Measurements from ENCODE around the gene JAK2.
"Not testable (repeated sequence)": the region's sequence is repeated elsewhere in the genome, so short reads cannot be mapped to it uniquely, and the experiment has no call there.

JAK2 gene

DNA sequence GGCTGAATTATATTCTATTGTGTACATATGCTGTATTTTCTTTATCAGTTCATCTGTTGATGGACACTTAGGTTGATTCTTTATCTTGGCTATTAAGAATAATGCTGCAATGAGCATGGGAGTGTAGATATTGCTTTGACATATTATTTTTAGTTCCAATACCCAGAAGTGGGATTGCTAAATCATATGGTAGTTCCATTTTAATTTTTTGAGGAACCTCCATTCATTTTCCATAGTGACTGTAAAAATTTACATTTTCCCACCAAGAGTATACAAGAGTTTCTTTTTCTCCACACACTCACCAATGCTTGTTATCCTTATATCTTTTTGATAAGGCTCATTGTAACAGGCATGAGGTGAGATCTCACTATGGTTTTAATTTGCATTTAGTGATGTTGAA lies 19.4 kb downstream of the JAK2 start:
- DNase-seq (ENCODE audit: low read depth), result no peak
- TF ChIP-seq, protein P1, sequence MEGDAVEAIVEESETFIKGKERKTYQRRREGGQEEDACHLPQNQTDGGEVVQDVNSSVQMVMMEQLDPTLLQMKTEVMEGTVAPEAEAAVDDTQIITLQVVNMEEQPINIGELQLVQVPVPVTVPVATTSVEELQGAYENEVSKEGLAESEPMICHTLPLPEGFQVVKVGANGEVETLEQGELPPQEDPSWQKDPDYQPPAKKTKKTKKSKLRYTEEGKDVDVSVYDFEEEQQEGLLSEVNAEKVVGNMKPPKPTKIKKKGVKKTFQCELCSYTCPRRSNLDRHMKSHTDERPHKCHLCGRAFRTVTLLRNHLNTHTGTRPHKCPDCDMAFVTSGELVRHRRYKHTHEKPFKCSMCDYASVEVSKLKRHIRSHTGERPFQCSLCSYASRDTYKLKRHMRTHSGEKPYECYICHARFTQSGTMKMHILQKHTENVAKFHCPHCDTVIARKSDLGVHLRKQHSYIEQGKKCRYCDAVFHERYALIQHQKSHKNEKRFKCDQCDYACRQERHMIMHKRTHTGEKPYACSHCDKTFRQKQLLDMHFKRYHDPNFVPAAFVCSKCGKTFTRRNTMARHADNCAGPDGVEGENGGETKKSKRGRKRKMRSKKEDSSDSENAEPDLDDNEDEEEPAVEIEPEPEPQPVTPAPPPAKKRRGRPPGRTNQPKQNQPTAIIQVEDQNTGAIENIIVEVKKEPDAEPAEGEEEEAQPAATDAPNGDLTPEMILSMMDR (conservative IDR thresholded peaks at IDR 0.05; ENCODE audit: low read depth, low read length), result no peak
- H3K4me3 ChIP-seq (ENCODE audit: low read length), result no peak overlapping the region

DNA sequence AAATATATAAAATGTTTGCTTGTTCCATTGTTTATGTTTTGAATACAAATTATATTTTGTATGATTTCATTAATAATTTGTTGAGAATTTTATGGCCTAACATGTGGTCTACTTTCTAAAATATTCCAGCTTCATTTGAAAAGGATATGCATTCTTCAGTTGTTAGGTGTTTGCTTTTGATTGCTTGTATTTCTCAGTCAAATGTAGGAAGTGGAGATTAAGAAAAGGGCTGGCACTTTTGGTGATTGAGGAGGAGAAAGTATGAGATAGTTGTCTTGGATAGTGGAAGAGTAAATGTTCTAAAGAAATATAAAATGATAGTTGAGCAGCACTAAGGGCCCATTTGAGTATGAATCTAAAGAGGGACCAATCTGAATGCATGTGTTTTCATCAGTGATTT lies 23.1 kb downstream of the JAK2 start:
- TF ChIP-seq, protein P1 (conservative IDR thresholded peaks at IDR 0.05; ENCODE audit: low read depth, low read length), result no peak
- no peak for DNase-seq (ENCODE audit: low read depth)
- no peak overlapping the region for H3K4me3 ChIP-seq (ENCODE audit: low read length)

DNA sequence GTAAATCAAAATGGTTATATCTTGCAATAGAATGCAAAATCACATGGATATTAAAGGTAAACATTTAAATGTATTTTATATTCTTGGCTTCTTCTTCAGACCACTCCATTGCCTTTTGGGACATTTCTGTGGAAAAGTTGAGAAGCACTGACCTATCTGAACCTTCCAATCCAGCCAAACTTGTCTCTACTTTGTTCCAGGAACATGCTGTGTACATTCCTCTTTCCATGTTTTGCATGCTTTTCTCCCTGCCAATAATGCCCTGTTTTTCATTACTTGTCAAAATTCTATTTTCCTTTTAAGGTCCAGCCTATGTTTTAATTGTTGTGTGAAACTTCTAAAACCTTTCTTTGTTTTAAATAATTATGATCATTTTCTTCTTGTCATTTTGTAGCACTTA lies 28.3 kb downstream of the JAK2 start:
- TF ChIP-seq, protein P1 (conservative IDR thresholded peaks at IDR 0.05; ENCODE audit: low read depth, low read length), result no peak
- DNase-seq (ENCODE audit: low read depth), result no peak
- H3K4me3 ChIP-seq (ENCODE audit: low read length), result no peak overlapping the region

DNA sequence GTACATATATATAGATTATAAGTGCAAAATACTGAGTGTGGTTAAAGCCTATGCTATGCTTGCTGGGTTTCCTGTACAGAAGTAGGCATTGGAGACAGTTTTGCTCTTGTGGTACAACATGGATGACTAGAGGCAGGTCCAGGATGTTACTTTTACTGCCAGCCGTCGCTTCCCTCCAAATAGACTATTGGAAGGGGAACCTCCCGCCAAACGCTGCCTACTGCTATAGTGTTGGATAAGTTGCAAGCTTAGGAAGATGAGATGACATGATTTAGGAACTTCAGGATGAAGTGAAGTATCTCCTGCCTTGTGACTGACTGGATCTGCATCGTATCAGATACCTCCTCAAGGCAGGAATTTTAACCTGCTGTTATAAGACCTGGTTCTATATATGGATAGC lies 30.9 kb downstream of the JAK2 start:
- H3K4me3 ChIP-seq (ENCODE audit: low read length), result no peak overlapping the region
- TF ChIP-seq, protein P1 (conservative IDR thresholded peaks at IDR 0.05; ENCODE audit: low read depth, low read length), result no peak
- DNase-seq (ENCODE audit: low read depth), result no peak

DNA sequence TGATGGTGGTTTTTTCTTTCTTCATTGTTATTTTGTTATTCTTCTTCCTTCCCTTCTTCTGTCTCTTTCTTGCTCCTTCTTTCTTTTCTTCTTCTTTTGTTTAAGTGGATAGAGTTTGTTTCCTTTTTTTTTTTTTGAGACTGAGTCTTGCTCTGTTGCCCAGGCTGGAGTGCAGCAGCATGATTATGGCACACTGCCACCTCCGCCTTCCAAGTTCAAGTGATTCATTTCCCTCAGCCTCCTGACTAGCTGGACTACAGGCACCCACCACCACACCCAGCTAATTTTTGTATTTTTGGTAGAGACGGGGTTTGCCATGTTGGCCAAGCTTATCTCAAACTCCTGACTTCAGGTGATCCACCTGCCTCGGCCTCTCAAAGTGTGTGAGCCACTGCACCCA lies 40.3 kb downstream of the JAK2 start:
- H3K4me3 ChIP-seq (ENCODE audit: low read length), result no peak overlapping the region
- no peak for DNase-seq (ENCODE audit: low read depth)
- TF ChIP-seq, protein P1 (conservative IDR thresholded peaks at IDR 0.05; ENCODE audit: low read depth, low read length), result no peak

DNA sequence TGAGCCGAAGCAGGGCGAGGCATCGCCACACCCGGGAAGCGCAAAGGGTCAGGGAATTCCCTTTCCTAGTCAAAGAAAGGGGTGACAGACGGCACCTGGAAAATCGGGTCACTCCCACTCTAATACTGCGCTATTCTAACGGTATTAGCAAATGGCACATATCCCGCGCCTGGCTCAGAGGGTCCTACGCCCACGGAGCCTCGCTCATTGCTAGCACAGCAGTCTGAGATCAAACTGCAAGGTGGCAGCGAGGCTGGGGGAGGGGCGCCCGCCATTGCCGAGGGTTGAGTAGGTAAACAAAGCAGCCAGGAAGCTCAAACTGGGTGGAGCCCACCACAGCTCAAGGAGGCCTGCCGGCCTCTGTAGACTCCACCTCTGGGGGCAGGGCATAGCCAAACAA lies 46.9 kb downstream of the JAK2 start:
- not testable (repeated sequence) for H3K4me3 ChIP-seq (ENCODE audit: low read length); DNase-seq (ENCODE audit: low read depth)

DNA sequence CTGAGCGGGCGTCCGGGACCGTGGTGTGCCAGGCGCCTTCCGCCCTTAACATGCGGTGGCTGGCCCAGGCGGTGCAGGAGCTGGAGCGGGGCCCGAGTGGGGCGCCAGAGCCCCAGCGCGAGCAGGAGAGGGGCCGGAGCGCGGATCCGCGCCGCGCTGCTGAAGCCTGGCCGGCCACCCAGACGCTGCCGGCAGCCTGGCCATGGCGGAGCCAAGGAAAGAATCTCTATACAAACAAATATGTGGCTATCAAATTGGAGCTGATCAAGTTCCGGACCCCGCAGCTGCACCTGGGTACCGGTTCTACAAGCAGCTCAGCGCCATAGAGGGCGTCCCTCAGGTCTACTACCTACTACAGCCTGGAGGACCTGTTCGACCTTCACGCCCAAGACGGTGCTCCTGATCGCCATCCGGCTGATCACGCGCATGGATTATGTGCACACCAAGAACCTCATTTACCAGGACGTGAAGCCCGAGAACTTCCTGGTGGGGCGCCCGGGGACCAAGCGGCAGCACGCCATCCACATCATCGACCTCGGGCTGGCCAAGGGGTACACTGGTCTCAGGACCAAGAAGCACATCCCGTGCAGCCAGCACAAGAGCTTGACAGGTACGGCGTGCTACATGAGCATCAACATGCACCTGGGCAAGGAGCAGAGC lies 55.8 kb downstream of the JAK2 start:
- H3K4me3 ChIP-seq (ENCODE audit: low read length), result no peak overlapping the region
- TF ChIP-seq, protein P1 (conservative IDR thresholded peaks at IDR 0.05; ENCODE audit: low read depth, low read length), result no peak
- no peak for DNase-seq (ENCODE audit: low read depth)

Measured in retinal pigment epithelial cell (primary cell).